CD14-positive monocyte (primary cell): Measurements from ENCODE around the gene KLHL34. TPM values are rescaled to one million over a fixed set of nuclear protein-coding genes. Genes with fewer than 3 reads are reported as not detected.

Experiments used
- DNase-seq, 3 donors: peaks; one replicate each; pipeline ENCODE4 v3.0.0-alpha.2; 2011 to 2022
- H2AFZ ChIP-seq: 2 replicates; pipeline ENCODE4 v1.6.0; 2012; ENCODE audit warnings: mild to moderate bottlenecking, low read depth, low read length, inconsistent platforms; ENCODE audit not compliant: insufficient read depth, poor library complexity, severe bottlenecking
- H3K27ac ChIP-seq, 2 donors: 1 replicate in 1 of 2; 2 replicates in 1 of 2; pipeline ENCODE4 v1.5.1; 2012 to 2013; ENCODE audit warnings: low read length in 2 of 2, control low read depth in 1 of 2, inconsistent platforms in 1 of 2, low read depth in 1 of 2, mild to moderate bottlenecking in 1 of 2
- H3K27me3 ChIP-seq, 2 donors: one replicate each; pipeline versions ENCODE4 v1.6.0 to v1.6.1; 2011 to 2013; ENCODE audit warnings: low read length in 2 of 2; ENCODE audit not compliant: control insufficient read depth in 2 of 2, insufficient read depth in 2 of 2
- H3K36me3 ChIP-seq, 2 donors: replicated peaks in 1 of 2; 1 replicate in 1 of 2; 2 replicates in 1 of 2; pipeline versions ENCODE4 v1.5.1 to v1.6.1; 2012 to 2013; ENCODE audit warnings: low read length in 2 of 2, control low read depth in 1 of 2, inconsistent platforms in 1 of 2, mild to moderate bottlenecking in 1 of 2; ENCODE audit not compliant: insufficient read depth in 2 of 2, control insufficient read depth in 1 of 2
- H3K4me1 ChIP-seq, 2 donors: 1 replicate in 1 of 2; 2 replicates in 1 of 2; pipeline versions ENCODE4 v1.5.1 to v1.6.1; 2012 to 2013; ENCODE audit warnings: low read length in 2 of 2, control low read depth in 1 of 2, inconsistent platforms in 1 of 2, mild to moderate bottlenecking in 1 of 2, moderate library complexity in 1 of 2; ENCODE audit not compliant: insufficient read depth in 2 of 2, control insufficient read depth in 1 of 2
- H3K4me2 ChIP-seq: replicated peaks from 2 replicates; pipeline ENCODE3; 2012; ENCODE audit warnings: low read length, moderate library complexity, mild to moderate bottlenecking; ENCODE audit not compliant: poor library complexity, severe bottlenecking; ENCODE audit errors: extremely low read depth
- H3K4me3 ChIP-seq, 3 experiments: fragments of 200-600 bp in 1 of 3; sonication (generic) in 1 of 3; replicated peaks in 1 of 3; 1 replicate in 2 of 3; 2 replicates in 1 of 3; pipeline ENCODE4 v1.5.1; 2011 to 2013; ENCODE audit warnings: low read length in 3 of 3, mild to moderate bottlenecking in 3 of 3, control low read depth in 2 of 3, low read depth in 2 of 3, inconsistent platforms in 1 of 3, moderate library complexity in 1 of 3
- H3K79me2 ChIP-seq: 2 replicates; pipeline ENCODE4 v1.6.0; 2012; ENCODE audit warnings: mild to moderate bottlenecking, control low read depth, inconsistent platforms, low read length, moderate library complexity; ENCODE audit not compliant: insufficient read depth
- H3K9ac ChIP-seq: 2 replicates; pipeline ENCODE4 v1.6.0; 2017; ENCODE audit warnings: low read length, mild to moderate bottlenecking; ENCODE audit not compliant: insufficient read depth, poor library complexity, severe bottlenecking
- H3K9me3 ChIP-seq, 2 donors: replicated peaks in 1 of 2; 1 replicate in 1 of 2; 2 replicates in 1 of 2; pipeline versions ENCODE4 v1.5.1 to v1.6.1; 2012 to 2013; ENCODE audit warnings: low read length in 2 of 2, control low read depth in 1 of 2; ENCODE audit not compliant: control insufficient read depth in 1 of 2, insufficient read depth in 1 of 2
- H4K20me1 ChIP-seq: 2 replicates; pipeline ENCODE4 v1.6.0; 2012; ENCODE audit warnings: mild to moderate bottlenecking, low read length, control low read depth, moderate library complexity; ENCODE audit not compliant: insufficient read depth
- H3K27ac Mint-ChIP-seq, 7 donors: one replicate each; pipeline ENCODE4 v1.8.0; 2020; ENCODE audit warnings: mild to moderate bottlenecking in 7 of 7, mixed read lengths in 7 of 7, moderate library complexity in 6 of 7, inconsistent platforms in 2 of 7
- H3K27me3 Mint-ChIP-seq, 3 donors: one replicate each; pipeline ENCODE4 v1.8.0; 2021 to 2022; ENCODE audit warnings: low read depth in 3 of 3, mild to moderate bottlenecking in 3 of 3, mixed read lengths in 3 of 3, moderate library complexity in 3 of 3, inconsistent platforms in 1 of 3
- H3K36me3 Mint-ChIP-seq, 2 donors: one replicate each; pipeline ENCODE4 v1.8.0; 2020; ENCODE audit warnings: mixed read lengths in 2 of 2, inconsistent platforms in 1 of 2, mild to moderate bottlenecking in 1 of 2
- H3K4me1 Mint-ChIP-seq: one replicate; pipeline ENCODE4 v1.8.0; 2020; ENCODE audit warnings: mild to moderate bottlenecking, mixed read lengths
- H3K4me3 Mint-ChIP-seq, 2 donors: one replicate each; pipeline ENCODE4 v1.8.0; 2020; ENCODE audit warnings: mild to moderate bottlenecking in 2 of 2, mixed read lengths in 2 of 2, moderate library complexity in 1 of 2
- H3K9me3 Mint-ChIP-seq, 7 donors: one replicate each; pipeline ENCODE4 v1.8.0; 2020 to 2022; ENCODE audit warnings: mixed read lengths in 7 of 7, mild to moderate bottlenecking in 6 of 7, moderate library complexity in 6 of 7, inconsistent platforms in 2 of 7
- CTCF ChIP-seq: fragments of 200-600 bp; IDR thresholded peaks from one replicate; pipeline ENCODE4 v1.8.0; 2022; ENCODE audit warnings: antibody characterized with exemption, mild to moderate bottlenecking
- WGBS: methylation state at CpG from one replicate; pipeline ENCODE4 v1.1.5; 2013; ENCODE audit warnings: missing lambda C conversion rate; ENCODE audit not compliant: insufficient coverage; 5-methylcytosine and 5-hydroxymethylcytosine counted together
- intact Hi-C, 2 donors: fragments of 100-400 bp; cut with micrococcal nuclease; formaldehyde crosslinking; loops; one replicate each; pipeline versions ENCODE4 v1.15.0 to v1.15.1; 2023
- polyA plus RNA-seq, 3 donors: library from polyadenylated mRNA; depleted of rRNA in 1 of 3; unstranded in 2 of 3; stranded (reverse) in 1 of 3; fragments of 300-500 nt in 2 of 3; fragments of >200 nt in 1 of 3; fragmentation: Illumina TruSeq in 2 of 3; gene quantifications; 1 replicate in 2 of 3; 2 replicates in 1 of 3; pipeline ENCODE4 v1.2.3, GENCODE V29; 2012 to 2021

Gene KLHL34
- polyA plus RNA-seq, 3 donors: not detected

- Histone ChIP-seq H3K4me2 (no peak overlapping the region), H3K36me3 (no peaks in the 10 kb centered on the region), H2AFZ (no peak overlapping the region), H4K20me1 (no peaks in the 10 kb centered on the region), H3K9ac (no peak overlapping the region), H3K27ac (no peak overlapping the region), H3K4me3 (no peak overlapping the region), H3K9me3 (no peaks in the 10 kb centered on the region), H3K4me1 (no peaks in the 10 kb centered on the region), H3K27me3 (no peaks in the 10 kb centered on the region), H3K79me2 (no peaks in the 10 kb centered on the region)
- no peak for DNase-seq
- no peak overlapping the region for H3K27ac Mint-ChIP-seq
- no peak overlapping the region for H3K4me3 Mint-ChIP-seq
- peaks cover 0 to 2% (median 0%) of the 10 kb centered on the region in 3 donors for H3K27me3 Mint-ChIP-seq
- no peak for TF ChIP-seq CTCF
- no peaks in the 10 kb centered on the region for H3K36me3 Mint-ChIP-seq
- H3K4me1 Mint-ChIP-seq: no peaks in the 10 kb centered on the region
- 100% methylated on average over 3 of the region's 5 CpGs for WGBS
- intact Hi-C loops: no loop called here
- peaks cover 0 to 3% (median 0%) of the 10 kb centered on the region in 7 donors for H3K9me3 Mint-ChIP-seq
Measured at GRCh38 chrX:21612154-21612553, 46.0 kb downstream of the KLHL34 start.

DNA sequence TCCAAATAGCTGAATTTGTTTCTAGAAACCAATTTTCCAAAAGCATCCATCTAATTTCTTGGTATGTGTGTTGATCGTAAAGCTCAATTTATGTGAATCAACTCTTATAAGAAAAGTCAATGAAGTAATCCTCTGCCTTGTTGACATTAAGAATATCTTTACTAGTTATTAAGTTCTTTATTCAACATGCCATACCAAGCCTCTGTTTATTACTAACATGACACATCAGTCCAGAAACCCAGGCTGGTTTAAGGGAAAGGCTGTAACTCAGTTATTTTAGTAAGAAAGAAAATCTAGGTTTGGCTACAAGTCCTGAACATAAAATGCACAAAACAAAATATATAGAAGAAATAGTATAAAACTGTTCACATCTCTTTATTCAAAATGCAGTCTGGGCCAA, 48.0 kb downstream of the KLHL34 start:
- no peaks in the 10 kb centered on the region for H4K20me1 ChIP-seq
- no peak overlapping the region for H3K27ac Mint-ChIP-seq
- H3K4me1 Mint-ChIP-seq: no peaks in the 10 kb centered on the region
- H2AFZ ChIP-seq: no peak overlapping the region
- H3K4me3 ChIP-seq: no peak overlapping the region
- WGBS: no CpG with 5 or more reads among the region's 1 CpG
- no peak overlapping the region for H3K27ac ChIP-seq
- no peak overlapping the region for H3K4me2 ChIP-seq
- no peaks in the 10 kb centered on the region for H3K4me1 ChIP-seq
- no peaks in the 10 kb centered on the region for H3K79me2 ChIP-seq
- no peaks in the 10 kb centered on the region for H3K27me3 Mint-ChIP-seq
- no peak for DNase-seq
- H3K27me3 ChIP-seq: no peaks in the 10 kb centered on the region
- H3K36me3 Mint-ChIP-seq: no peaks in the 10 kb centered on the region
- TF ChIP-seq CTCF: no peak
- intact Hi-C loops: no loop called here
- no peak overlapping the region for H3K9ac ChIP-seq
- H3K36me3 ChIP-seq: no peaks in the 10 kb centered on the region
- H3K9me3 Mint-ChIP-seq: peaks cover 0 to 3% (median 0%) of the 10 kb centered on the region in 7 donors
- H3K9me3 ChIP-seq: no peaks in the 10 kb centered on the region
- no peak overlapping the region for H3K4me3 Mint-ChIP-seq
